GM12878 (cell line): Measurements from ENCODE around the gene CCDC159. TPM values are rescaled to one million over a fixed set of nuclear protein-coding genes. Genes with fewer than 3 reads are reported as not detected.
"Not testable (repeated sequence)": the region's sequence is repeated elsewhere in the genome, so short reads cannot be mapped to it uniquely, and the experiment has no call there.

Source experiments
- ATAC-seq: fragments of 200-7000 bp; cut with Tn5 transposase; 3 replicates; pipeline ENCODE4 v1.9.1; 2020; ENCODE audit warnings: mild to moderate bottlenecking, moderate library complexity
- BruUV-seq: library from RNA; stranded (reverse); fragments of 400-500 nt; replicated peaks from 2 replicates; lab custom pipeline; 2021; lab: Mats Ljungman, UMichigan
- CTCF ChIA-PET: fragments of 300-600 bp; sonication (Branson Sonifier 250); formaldehyde crosslinking; extraction: SDS; loops from one replicate; lab custom pipeline; 2021; ENCODE audit warnings: inconsistent platforms; lab: Yijun Ruan, JAX
- POLR2A ChIA-PET: fragments of 350-600 bp; formaldehyde crosslinking; extraction: SDS; loops from one replicate; lab custom pipeline; 2021; ENCODE audit warnings: inconsistent platforms; lab: Charles Lee
- RAD21 ChIA-PET: fragments of 300-600 bp; sonication (Branson Sonifier 250); formaldehyde crosslinking; loops from one replicate; lab custom pipeline; 2023; ENCODE audit warnings: antibody characterized with exemption; ENCODE audit not compliant: unreplicated experiment; lab: Charles Lee
- SMC1A ChIA-PET: fragments of 300-600 bp; sonication (Branson Sonifier 250); formaldehyde crosslinking; loops from one replicate; lab custom pipeline; 2023; ENCODE audit not compliant: unreplicated experiment, uncharacterized antibody; lab: Charles Lee
- DNase-seq: peaks from one replicate; pipeline ENCODE4 v3.0.0-alpha.2; 2011; ENCODE audit warnings: low read depth, low spot score
- FAIRE-seq: peaks from 3 replicates; lab custom pipeline; 2011; peaks lifted over from hg19 to GRCh38; lab: Jason Lieb, UNC
- H2AFZ ChIP-seq: 2 replicates; pipeline ENCODE4 v1.6.0; 2011; ENCODE audit warnings: low read depth, low read length, control low read depth; ENCODE audit not compliant: control insufficient read depth
- H3K27ac ChIP-seq: 2 replicates; pipeline ENCODE4 v1.5.1; 2011; ENCODE audit warnings: control low read depth; ENCODE audit not compliant: control insufficient read depth, insufficient read depth
- H3K27me3 ChIP-seq, 2 experiments: replicated peaks in 1 of 2; 2 replicates each; pipeline versions ENCODE4 v1.6.0 to v1.6.1; 2011; ENCODE audit warnings: low read length in 1 of 2; ENCODE audit not compliant: control insufficient read depth in 2 of 2, insufficient read depth in 2 of 2
- H3K36me3 ChIP-seq, 2 experiments: 2 replicates each; pipeline ENCODE4 v1.5.1; 2011; ENCODE audit warnings: low read length in 1 of 2; ENCODE audit not compliant: control insufficient read depth in 2 of 2, insufficient read depth in 2 of 2
- H3K4me1 ChIP-seq: 2 replicates; pipeline ENCODE4 v1.6.1; 2011; ENCODE audit warnings: mild to moderate bottlenecking, low read length, moderate library complexity, mixed read lengths; ENCODE audit not compliant: control insufficient read depth, insufficient read depth
- H3K4me2 ChIP-seq: 2 replicates; pipeline ENCODE4 v1.6.0; 2011; ENCODE audit warnings: control low read depth; ENCODE audit not compliant: control insufficient read depth, insufficient read depth
- H3K4me3 ChIP-seq: fragments of 200-600 bp; sonication (generic); 2 replicates; pipeline ENCODE4 v1.5.1; 2016
- H3K79me2 ChIP-seq: 2 replicates; pipeline ENCODE4 v1.6.0; 2011; ENCODE audit warnings: low read length; ENCODE audit not compliant: control insufficient read depth, insufficient read depth
- H3K9ac ChIP-seq: 2 replicates; pipeline ENCODE4 v1.8.0; 2011; ENCODE audit warnings: low read length, control low read depth, mixed read lengths; ENCODE audit not compliant: control insufficient read depth, insufficient read depth
- H3K9me3 ChIP-seq: replicated peaks from 3 replicates; pipeline ENCODE4 v1.5.1; 2011; ENCODE audit warnings: mild to moderate bottlenecking, low read length; ENCODE audit not compliant: control insufficient read depth, insufficient read depth
- H4K20me1 ChIP-seq: 2 replicates; pipeline ENCODE4 v1.6.0; 2011; ENCODE audit not compliant: control insufficient read depth, insufficient read depth
- CTCF ChIP-seq, 3 experiments: IDR thresholded peaks in 2 of 3; conservative IDR thresholded peaks in 1 of 3; 2 replicates each; pipeline ENCODE4 v1.5.1; 2011; ENCODE audit warnings: low read depth in 3 of 3, low read length in 3 of 3, mild to moderate bottlenecking in 3 of 3, control low read depth in 2 of 3, moderate library complexity in 2 of 3, inconsistent platforms in 1 of 3, mixed read lengths in 1 of 3; ENCODE audit not compliant: control insufficient read depth in 2 of 3, insufficient read depth in 1 of 3; ENCODE audit errors: extremely low read depth in 1 of 3
- GATAD2B ChIP-seq: fragments of 450-650 bp; conservative IDR thresholded peaks from 2 replicates; pipeline ENCODE4 v1.6.1; 2017; ENCODE audit warnings: low read depth, mild to moderate bottlenecking, moderate library complexity
- WGBS: methylation state at CpG from one replicate; pipeline ENCODE4 v1.1.6; 2016; ENCODE audit warnings: low lambda C conversion rate; ENCODE audit not compliant: insufficient replicate concordance, insufficient coverage; ENCODE audit errors: missing lambda C conversion rate; 5-methylcytosine and 5-hydroxymethylcytosine counted together
- in situ Hi-C: fragments of 300-500 bp; cut with MboI; formaldehyde crosslinking; loops from 9 replicates; pipeline ENCODE4 v1.14.3; 2018; ENCODE audit warnings: mixed read lengths
- intact Hi-C: fragments of 100-400 bp; cut with micrococcal nuclease; formaldehyde crosslinking; loops from one replicate; pipeline ENCODE4 v1.14.2; 2022; ENCODE audit not compliant: unreplicated experiment
- polyA plus RNA-seq, 11 experiments: library from polyadenylated mRNA; depleted of rRNA in 4 of 11; unstranded in 6 of 11; stranded (reverse) in 5 of 11; fragments of >200 nt; fragmentation: Nextera tagmentation in 4 of 11; fragmentation: Illumina TruSeq in 1 of 11; extraction: Ambion mirVana in 4 of 11; extraction: Trizol in 1 of 11; gene quantifications; 1 replicate in 1 of 11; 2 replicates in 10 of 11; pipeline versions ENCODE4 v1.2.1 to v1.2.3, GENCODE V29; 2011 to 2016; ENCODE audit warnings: inconsistent platforms in 2 of 11, missing spikeins in 2 of 11, low read depth in 1 of 11
- total RNA-seq, 4 experiments: library from RNA; depleted of rRNA in 3 of 4; stranded (reverse); fragments of >200 nt in 3 of 4; fragmentation: Illumina TruSeq in 1 of 4; extraction: Trizol in 1 of 4; gene quantifications; 2 replicates each; pipeline versions ENCODE4 v1.2.1 to v1.2.3, GENCODE V29; 2013 to 2021

Gene CCDC159
- total and polyA plus RNA-seq, 10 of the 15 experiments (the other 5 are each of a cell fraction or from before 2014, with no cell fraction given), result 0.61 to 14.7 (median 10.1) TPM

GRCh38 chr19:11378319-11379189, 32.2 kb downstream of the CCDC159 start (continued):
- TF ChIP-seq CTCF (IDR thresholded peaks at IDR 0.05 in 2 of 3, conservative IDR thresholded peaks at IDR 0.05 in 1 of 3; ENCODE audit: control insufficient read depth in 2 of 3, extremely low read depth in 1 of 3, insufficient read depth in 1 of 3, low read depth in 3 of 3, low read length in 3 of 3), result peak; percentile 41 to 73 (median 54)
- 0 out of 2 replicates have a peak, but pooled peaks have one; percentile 35 for TF ChIP-seq GATAD2B

- in situ Hi-C loops, ATAC-seq, H2AFZ ChIP-seq, FAIRE-seq, H3K4me2 ChIP-seq, H3K9ac ChIP-seq, H3K4me3 ChIP-seq, H3K27me3 ChIP-seq, intact Hi-C loops, H3K36me3 ChIP-seq, H4K20me1 ChIP-seq, BruUV-seq, DNase-seq, H3K27ac ChIP-seq, H3K9me3 ChIP-seq: not testable (repeated sequence)
- peaks cover 10% of the 10 kb centered on the region for H3K79me2 ChIP-seq
- CTCF ChIA-PET, result interaction anchor here (2.1 to 4.6 kb wide), 8 partner anchors 10 to 106 kb away, joined by 4 to 76 read pairs (median 20); partner anchors contain the start of genes CCDC159, ELAVL3, TMEM205 and TSPAN16
- peaks cover 27% of the 10 kb centered on the region for H3K4me1 ChIP-seq
- 90% methylated on average over 14 of the region's 14 CpGs for WGBS
- SMC1A ChIA-PET, result interaction anchor here (1.0 to 2.7 kb wide), 4 partner anchors 43 to 103 kb away, joined by 3 to 29 read pairs (median 10); partner anchors contain the start of gene TSPAN16
- RAD21 ChIA-PET, result interaction anchor here (1.6 to 2.1 kb wide), 3 partner anchors 73 to 204 kb away, joined by 7 to 19 read pairs (median 8); no protein-coding TSS in a partner anchor
- POLR2A ChIA-PET, result interaction anchor here (0.5 to 1.6 kb wide), 4 partner anchors 57 to 1412 kb away, joined by 3 to 4 read pairs (median 3); partner anchors contain the start of gene JUNB
Measured at GRCh38 chr19:11379269-11379845, 33.0 kb downstream of the CCDC159 start.
